H9 (cell line): ENCODE measurements around the gene MAPK6. TPM values are rescaled to one million over a fixed set of nuclear protein-coding genes. Genes with fewer than 3 reads are reported as not detected.

ENCODE experiments used
- DNase-seq: peaks from one replicate; pipeline ENCODE4 v3.0.0-alpha.2; 2017
- H2AFZ ChIP-seq: one replicate; pipeline ENCODE4 v1.6.1; 2013; ENCODE audit warnings: mild to moderate bottlenecking, low read length, control low read depth, moderate library complexity
- H2AK5ac ChIP-seq: 2 replicates; pipeline ENCODE4 v1.6.1; 2013; ENCODE audit warnings: low read length, control low read depth, mixed read lengths; ENCODE audit not compliant: insufficient read length
- H2BK120ac ChIP-seq: one replicate; pipeline ENCODE4 v1.6.1; 2013; ENCODE audit warnings: low read depth, mild to moderate bottlenecking, low read length, control low read depth, inconsistent platforms; ENCODE audit not compliant: poor library complexity, severe bottlenecking
- H2BK12ac ChIP-seq: 2 replicates; pipeline ENCODE4 v1.6.1; 2013; ENCODE audit warnings: low read length, control low read depth, mixed read lengths, low read depth; ENCODE audit not compliant: insufficient read length
- H2BK15ac ChIP-seq: 2 replicates; pipeline ENCODE4 v1.6.1; 2013; ENCODE audit warnings: low read depth, low read length, control low read depth
- H2BK20ac ChIP-seq: one replicate; pipeline ENCODE4 v1.6.1; 2013; ENCODE audit warnings: low read depth, mild to moderate bottlenecking, low read length, control low read depth, inconsistent platforms; ENCODE audit not compliant: poor library complexity, severe bottlenecking
- H2BK5ac ChIP-seq: 2 replicates; pipeline ENCODE4 v1.6.1; 2013; ENCODE audit warnings: low read length, control low read depth, mixed read lengths; ENCODE audit not compliant: insufficient read length
- H3K14ac ChIP-seq: 2 replicates; pipeline ENCODE4 v1.6.1; 2013; ENCODE audit warnings: low read length, control low read depth; ENCODE audit not compliant: insufficient read depth
- H3K18ac ChIP-seq: 2 replicates; pipeline ENCODE4 v1.6.1; 2013; ENCODE audit warnings: low read depth, mild to moderate bottlenecking, mixed read lengths, low read length, control low read depth; ENCODE audit not compliant: insufficient read length
- H3K23ac ChIP-seq: 2 replicates; pipeline ENCODE4 v1.6.1; 2013; ENCODE audit warnings: low read length, control low read depth, mixed read lengths, low read depth; ENCODE audit not compliant: insufficient read length
- H3K23me2 ChIP-seq: 2 replicates; pipeline ENCODE4 v1.6.1; 2013; ENCODE audit warnings: low read depth, mild to moderate bottlenecking, mixed read lengths, low read length, control low read depth; ENCODE audit not compliant: insufficient read length, poor library complexity, severe bottlenecking
- H3K27ac ChIP-seq: 2 replicates; pipeline ENCODE4 v1.5.1; 2013; ENCODE audit warnings: low read length, control low read depth, mixed read lengths, low read depth; ENCODE audit not compliant: insufficient read length
- H3K27me3 ChIP-seq: 2 replicates; pipeline ENCODE4 v1.6.1; 2013; ENCODE audit warnings: low read length, control low read depth, inconsistent platforms; ENCODE audit not compliant: insufficient read depth
- H3K4ac ChIP-seq: 2 replicates; pipeline ENCODE4 v1.6.1; 2013; ENCODE audit warnings: low read depth, mild to moderate bottlenecking, control low read depth, inconsistent platforms, low read length, moderate library complexity
- H3K4me1 ChIP-seq: 2 replicates; pipeline ENCODE4 v1.6.1; 2013; ENCODE audit warnings: low read length, control low read depth, inconsistent platforms; ENCODE audit not compliant: insufficient read depth
- H3K4me2 ChIP-seq: 2 replicates; pipeline ENCODE4 v1.6.1; 2013; ENCODE audit warnings: low read length, control low read depth, mixed read lengths; ENCODE audit not compliant: insufficient read length, insufficient read depth
- H3K56ac ChIP-seq: 2 replicates; pipeline ENCODE4 v1.6.1; 2013; ENCODE audit warnings: low read depth, mild to moderate bottlenecking, mixed read lengths, low read length, control low read depth; ENCODE audit not compliant: insufficient read length
- H3K79me1 ChIP-seq: 2 replicates; pipeline ENCODE4 v1.6.1; 2013; ENCODE audit warnings: low read depth, mild to moderate bottlenecking, moderate library complexity, low read length, control low read depth, inconsistent platforms; ENCODE audit not compliant: insufficient read depth, poor library complexity, severe bottlenecking
- H3K79me2 ChIP-seq: 2 replicates; pipeline ENCODE4 v1.6.1; 2013; ENCODE audit warnings: low read length, control low read depth, inconsistent platforms; ENCODE audit not compliant: insufficient read depth
- H3K9ac ChIP-seq: 2 replicates; pipeline ENCODE4 v1.6.1; 2013; ENCODE audit warnings: low read length, control low read depth, mixed read lengths; ENCODE audit not compliant: insufficient read length; ENCODE audit errors: extremely low read depth
- H3K9me3 ChIP-seq: one replicate; pipeline ENCODE4 v1.6.1; 2013; ENCODE audit warnings: low read depth, low read length, inconsistent platforms; ENCODE audit not compliant: control insufficient read depth
- H3T11ph ChIP-seq: one replicate; pipeline ENCODE4 v1.6.1; 2013; ENCODE audit warnings: mild to moderate bottlenecking, low read length, control low read depth, inconsistent platforms
- H4K20me1 ChIP-seq: one replicate; pipeline ENCODE4 v1.6.1; 2013; ENCODE audit not compliant: control insufficient read depth, insufficient read length, insufficient read depth
- H4K5ac ChIP-seq: 2 replicates; pipeline ENCODE4 v1.6.1; 2013; ENCODE audit warnings: low read depth, mild to moderate bottlenecking, mixed read lengths, low read length, control low read depth; ENCODE audit not compliant: insufficient read length
- H4K8ac ChIP-seq: replicated peaks from 2 replicates; pipeline ENCODE4 v1.6.1; 2013; ENCODE audit warnings: low read length, control low read depth, mixed read lengths, low read depth; ENCODE audit not compliant: insufficient read length
- H4K91ac ChIP-seq: 2 replicates; pipeline ENCODE4 v1.6.1; 2013; ENCODE audit warnings: low read depth, mild to moderate bottlenecking, moderate library complexity, mixed read lengths, low read length, control low read depth; ENCODE audit not compliant: insufficient read length
- H3K27ac Mint-ChIP-seq, 3 experiments: 2 replicates in 2 of 3; 3 replicates in 1 of 3; pipeline ENCODE4 v1.8.0; 2020 to 2021; ENCODE audit warnings: mixed read lengths in 3 of 3, mild to moderate bottlenecking in 1 of 3, moderate library complexity in 1 of 3
- H3K27me3 Mint-ChIP-seq: 2 replicates; pipeline ENCODE4 v1.8.0; 2021; ENCODE audit warnings: low read depth, mild to moderate bottlenecking, moderate library complexity, mixed read lengths
- H3K36me3 Mint-ChIP-seq, 3 experiments: 2 replicates in 2 of 3; 3 replicates in 1 of 3; pipeline ENCODE4 v1.8.0; 2020 to 2021; ENCODE audit warnings: low read depth in 3 of 3, mixed read lengths in 3 of 3; ENCODE audit not compliant: insufficient read depth in 1 of 3
- H3K4me1 Mint-ChIP-seq, 2 experiments: 2 replicates each; pipeline ENCODE4 v1.8.0; 2020; ENCODE audit warnings: mixed read lengths in 2 of 2
- H3K4me3 Mint-ChIP-seq, 2 experiments: 2 replicates in 1 of 2; 3 replicates in 1 of 2; pipeline ENCODE4 v1.8.0; 2020 to 2021; ENCODE audit warnings: mild to moderate bottlenecking in 2 of 2, mixed read lengths in 2 of 2, moderate library complexity in 1 of 2
- H3K9me3 Mint-ChIP-seq, 2 experiments: 2 replicates in 1 of 2; 3 replicates in 1 of 2; pipeline ENCODE4 v1.8.0; 2020; ENCODE audit warnings: mild to moderate bottlenecking in 2 of 2, mixed read lengths in 2 of 2, moderate library complexity in 1 of 2
- WGBS: extraction: QIAGEN DNeasy Blood & Tissue Kit; methylation state at CpG from one replicate; pipeline ENCODE4 v1.1.7; 2013; ENCODE audit warnings: missing lambda C conversion rate, low lambda C conversion rate, mixed read lengths; ENCODE audit not compliant: insufficient read length; ENCODE audit errors: extremely low coverage; 5-methylcytosine and 5-hydroxymethylcytosine counted together
- total RNA-seq: library from RNA; stranded (reverse); gene quantifications from 2 replicates; pipeline ENCODE4 v1.2.1, GENCODE V29; 2021
- TF ChIP-seq, protein P1 (sequence below): fragments of 200-600 bp; sonication (generic); conservative IDR thresholded peaks from 3 replicates; pipeline ENCODE4 v1.8.0; 2021; ENCODE audit warnings: antibody characterized with exemption, mild to moderate bottlenecking

Gene MAPK6
- total RNA-seq, 1 experiment from 2014 or later, result 88.6 TPM

DNA sequence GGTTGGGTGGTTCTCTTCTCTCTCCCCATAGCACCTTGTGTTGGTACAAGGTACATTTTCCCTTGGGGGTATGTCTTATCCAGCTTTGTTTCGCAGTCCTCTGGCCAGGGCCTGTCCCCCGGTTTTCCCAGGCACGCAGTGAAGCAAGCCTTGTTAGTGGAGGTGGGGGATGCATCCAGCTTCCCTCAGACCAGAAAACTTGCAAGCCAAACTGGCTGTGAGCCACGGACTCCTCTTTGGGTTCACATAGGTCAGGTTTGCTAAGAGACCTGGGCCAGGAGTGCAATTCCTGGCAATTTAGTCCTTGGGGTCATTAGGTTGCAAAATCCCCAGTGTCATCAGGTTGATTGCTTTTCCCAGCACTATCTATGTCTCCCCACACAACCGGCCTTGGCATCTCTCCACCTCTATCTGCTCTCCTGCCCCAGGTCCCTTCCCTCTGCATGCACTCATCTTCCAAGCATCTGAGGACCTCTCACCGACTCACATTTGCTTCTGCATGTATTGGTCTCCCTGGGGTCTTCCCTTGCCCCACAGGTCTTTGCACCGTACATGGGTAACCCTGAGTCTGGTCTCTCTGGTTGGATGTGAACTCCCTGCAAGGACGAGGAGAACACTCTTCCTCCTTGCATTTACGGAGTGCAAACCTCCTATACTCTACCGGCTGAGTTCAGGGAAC lies 59.3 kb downstream of the MAPK6 start:
- TF ChIP-seq, protein P1, sequence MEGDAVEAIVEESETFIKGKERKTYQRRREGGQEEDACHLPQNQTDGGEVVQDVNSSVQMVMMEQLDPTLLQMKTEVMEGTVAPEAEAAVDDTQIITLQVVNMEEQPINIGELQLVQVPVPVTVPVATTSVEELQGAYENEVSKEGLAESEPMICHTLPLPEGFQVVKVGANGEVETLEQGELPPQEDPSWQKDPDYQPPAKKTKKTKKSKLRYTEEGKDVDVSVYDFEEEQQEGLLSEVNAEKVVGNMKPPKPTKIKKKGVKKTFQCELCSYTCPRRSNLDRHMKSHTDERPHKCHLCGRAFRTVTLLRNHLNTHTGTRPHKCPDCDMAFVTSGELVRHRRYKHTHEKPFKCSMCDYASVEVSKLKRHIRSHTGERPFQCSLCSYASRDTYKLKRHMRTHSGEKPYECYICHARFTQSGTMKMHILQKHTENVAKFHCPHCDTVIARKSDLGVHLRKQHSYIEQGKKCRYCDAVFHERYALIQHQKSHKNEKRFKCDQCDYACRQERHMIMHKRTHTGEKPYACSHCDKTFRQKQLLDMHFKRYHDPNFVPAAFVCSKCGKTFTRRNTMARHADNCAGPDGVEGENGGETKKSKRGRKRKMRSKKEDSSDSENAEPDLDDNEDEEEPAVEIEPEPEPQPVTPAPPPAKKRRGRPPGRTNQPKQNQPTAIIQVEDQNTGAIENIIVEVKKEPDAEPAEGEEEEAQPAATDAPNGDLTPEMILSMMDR, result no peak
- Histone ChIP-seq H3K14ac (no peak overlapping the region), H3K27me3 (no peaks in the 10 kb centered on the region), H3T11ph (no peak overlapping the region), H3K79me2 (no peaks in the 10 kb centered on the region), H2BK20ac (no peak overlapping the region), H3K18ac (no peak overlapping the region), H2BK15ac (no peak overlapping the region), H3K9me3 (no peaks in the 10 kb centered on the region), H4K8ac (no peak overlapping the region), H3K27ac (no peak overlapping the region), H2BK120ac (no peak overlapping the region), H3K9ac (no peak overlapping the region), H2BK12ac (no peak overlapping the region), H2BK5ac (no peak overlapping the region), H3K79me1 (no peaks in the 10 kb centered on the region), H4K20me1 (no peaks in the 10 kb centered on the region), H3K4me1 (no peaks in the 10 kb centered on the region), H3K23me2 (no peaks in the 10 kb centered on the region), H3K56ac (no peak overlapping the region), H3K4me2 (no peak overlapping the region), H4K5ac (no peak overlapping the region), H3K4ac (no peak overlapping the region), H3K23ac (no peak overlapping the region), H2AFZ (no peak overlapping the region), H2AK5ac (no peak overlapping the region), H4K91ac (no peak overlapping the region)
- no peak overlapping the region; a peak in 1 of 5 replicates for H3K4me3 Mint-ChIP-seq
- H3K4me1 Mint-ChIP-seq, result peaks cover 13 to 22% of the 10 kb centered on the region in 2 experiments; a peak in 3 of 4 replicates
- DNase-seq, result no peak
- no peak overlapping the region; a peak in 1 of 7 replicates for H3K27ac Mint-ChIP-seq
- WGBS, result no CpG with 5 or more reads among the region's 10 CpGs
- H3K27me3 Mint-ChIP-seq, result no peaks in the 10 kb centered on the region
- H3K9me3 Mint-ChIP-seq, result no peaks in the 10 kb centered on the region; a peak in 1 of 5 replicates
- peaks cover 0 to 1% (median 0%) of the 10 kb centered on the region in 3 experiments; a peak in 1 of 7 replicates for H3K36me3 Mint-ChIP-seq
